ENCODE data around the gene NUMB.
"Not testable (repeated sequence)": the region's sequence is repeated elsewhere in the genome, so short reads cannot be mapped to it uniquely, and the experiment has no call there.

NUMB gene

GRCh38 chr14:73312687-73313086 is 145.7 kb downstream of the NUMB start:
- no peak for DNase-seq (ENCODE audit: low spot score)
- no peak for TF ChIP-seq CTCF (IDR thresholded peaks at IDR 0.05; ENCODE audit: extremely low read depth, insufficient read depth, missing control alignments)
- in situ Hi-C loops (cut with MboI; ENCODE audit: low pct_unique_long_range_greater_than_20kb, low sequenced_read_pairs, unreplicated experiment) = no loop called here

- TF ChIP-seq CTCF (IDR thresholded peaks at IDR 0.05; ENCODE audit: extremely low read depth, insufficient read depth, missing control alignments) = no peak
- in situ Hi-C loops (cut with MboI; ENCODE audit: low pct_unique_long_range_greater_than_20kb, low sequenced_read_pairs, unreplicated experiment) = no loop called here
- no peak for DNase-seq (ENCODE audit: low spot score)
Observed at GRCh38 chr14:73311708-73312030, 146.7 kb downstream of the NUMB start.

- in situ Hi-C loops (cut with MboI; ENCODE audit: low pct_unique_long_range_greater_than_20kb, low sequenced_read_pairs, unreplicated experiment); DNase-seq (ENCODE audit: low spot score): not testable (repeated sequence)
Observed at GRCh38 chr14:73309207-73309606, 149.1 kb downstream of the NUMB start.

- DNase-seq (ENCODE audit: low spot score) = no peak
- no peak for TF ChIP-seq CTCF (IDR thresholded peaks at IDR 0.05; ENCODE audit: extremely low read depth, insufficient read depth, missing control alignments)
- in situ Hi-C loops (cut with MboI; ENCODE audit: low pct_unique_long_range_greater_than_20kb, low sequenced_read_pairs, unreplicated experiment) = no loop called here
Observed at GRCh38 chr14:73307261-73307660, 151.1 kb downstream of the NUMB start.

GRCh38 chr14:73305499-73305898 is 152.8 kb downstream of the NUMB start:
- no peak for TF ChIP-seq CTCF (IDR thresholded peaks at IDR 0.05; ENCODE audit: extremely low read depth, insufficient read depth, missing control alignments)
- in situ Hi-C loops (cut with MboI; ENCODE audit: low pct_unique_long_range_greater_than_20kb, low sequenced_read_pairs, unreplicated experiment) = no loop called here
- DNase-seq (ENCODE audit: low spot score) = no peak

- peak; percentile 62 for TF ChIP-seq CTCF (IDR thresholded peaks at IDR 0.05; ENCODE audit: extremely low read depth, insufficient read depth, missing control alignments)
- in situ Hi-C loops (cut with MboI; ENCODE audit: low pct_unique_long_range_greater_than_20kb, low sequenced_read_pairs, unreplicated experiment) = loop anchor here (10.0 kb wide), 1 partner anchor 170 kb away; no protein-coding TSS in a partner anchor
- DNase-seq (ENCODE audit: low spot score) = no peak
Observed at GRCh38 chr14:73295198-73295796, 163.0 kb downstream of the NUMB start.

GRCh38 chr14:73293782-73294781 is 164.3 kb downstream of the NUMB start:
- TF ChIP-seq CTCF (IDR thresholded peaks at IDR 0.05; ENCODE audit: extremely low read depth, insufficient read depth, missing control alignments) = no peak
- in situ Hi-C loops (cut with MboI; ENCODE audit: low pct_unique_long_range_greater_than_20kb, low sequenced_read_pairs, unreplicated experiment) = loop anchor here (10.0 kb wide), 1 partner anchor 171 kb away; no protein-coding TSS in a partner anchor
- DNase-seq (ENCODE audit: low spot score) = no peak

Measured in GM13977 (cell line).